Measurements from ENCODE around the gene TBC1D5.

- TF ChIP-seq CTCF (conservative IDR thresholded peaks at IDR 0.05 in 1 of 2, IDR thresholded peaks at IDR 0.05 in 1 of 2; ENCODE audit: extremely low read depth in 1 of 2, insufficient read depth in 1 of 2, low read depth in 1 of 2, low read length in 2 of 2) (no peak), EZH2 (IDR thresholded peaks at IDR 0.05; ENCODE audit: borderline replicate concordance, low read length) (no peak)
Measured at GRCh38 chr3:17373304-17373703, 369.1 kb downstream of the TBC1D5 start.

Measured in mammary epithelial cell (primary cell).